Erythroblast (primary cell): ENCODE measurements around the gene AANAT.

Experiments
- GATA1 ChIP-seq: IDR thresholded peaks from 2 replicates; pipeline ENCODE4 v1.6.1; 2011; ENCODE audit warnings: low read depth, mild to moderate bottlenecking, control low read depth, low read length, moderate library complexity
- POLR2A ChIP-seq: IDR thresholded peaks from 2 replicates; pipeline ENCODE4 v1.6.1; 2011; ENCODE audit warnings: mild to moderate bottlenecking, low read length

GRCh38 chr17:76517638-76518038 is 50.2 kb downstream of the AANAT start:
- TF ChIP-seq POLR2A (no peak), GATA1 (no peak)
